Activated CD8-positive, alpha-beta memory T cell treated with anti-CD3 and anti-CD28 coated beads, Interleukin-2, amount 10 ng/mL, durations not matched to agents 7 days and 5 days (primary cell): ENCODE data around the gene SF3A1. TPM values are rescaled to one million over a fixed set of nuclear protein-coding genes. Genes with fewer than 3 reads are reported as not detected.

Experiments used
- ATAC-seq: fragments of 150-1000 bp; cut with Tn5 transposase; one replicate; pipeline ENCODE4 v1.10.0; 2021; ENCODE audit warnings: moderate library complexity
- CTCF ChIA-PET: fragments of 350-600 bp; sonication (Branson Sonifier 250); formaldehyde crosslinking; loops from one replicate; lab custom pipeline; 2021; ENCODE audit warnings: antibody characterized with exemption; lab: Charles Lee
- DNase-seq: peaks from one replicate; pipeline ENCODE4 v3.0.0-alpha.2; 2020
- H3K27ac Mint-ChIP-seq: one replicate; pipeline ENCODE4 v1.8.0; 2021; ENCODE audit warnings: mild to moderate bottlenecking, mixed read lengths
- H3K27me3 Mint-ChIP-seq: one replicate; pipeline ENCODE4 v1.8.0; 2021; ENCODE audit warnings: mixed read lengths
- H3K36me3 Mint-ChIP-seq: one replicate; pipeline ENCODE4 v1.8.0; 2021; ENCODE audit warnings: mild to moderate bottlenecking, mixed read lengths
- H3K4me1 Mint-ChIP-seq: one replicate; pipeline ENCODE4 v1.8.0; 2021; ENCODE audit warnings: mixed read lengths
- H3K4me3 Mint-ChIP-seq: one replicate; pipeline ENCODE4 v1.8.0; 2021; ENCODE audit warnings: mild to moderate bottlenecking, moderate library complexity, mixed read lengths
- H3K9me3 Mint-ChIP-seq: one replicate; pipeline ENCODE4 v1.8.0; 2022; ENCODE audit warnings: low read depth, mixed read lengths
- total RNA-seq, 2 experiments: library from RNA; stranded (reverse); gene quantifications; one replicate each; pipeline ENCODE4 v1.2.3, GENCODE V29; 2021

SF3A1 gene
- total RNA-seq, 2 experiments from 2014 or later: 214 to 267 TPM

DNA sequence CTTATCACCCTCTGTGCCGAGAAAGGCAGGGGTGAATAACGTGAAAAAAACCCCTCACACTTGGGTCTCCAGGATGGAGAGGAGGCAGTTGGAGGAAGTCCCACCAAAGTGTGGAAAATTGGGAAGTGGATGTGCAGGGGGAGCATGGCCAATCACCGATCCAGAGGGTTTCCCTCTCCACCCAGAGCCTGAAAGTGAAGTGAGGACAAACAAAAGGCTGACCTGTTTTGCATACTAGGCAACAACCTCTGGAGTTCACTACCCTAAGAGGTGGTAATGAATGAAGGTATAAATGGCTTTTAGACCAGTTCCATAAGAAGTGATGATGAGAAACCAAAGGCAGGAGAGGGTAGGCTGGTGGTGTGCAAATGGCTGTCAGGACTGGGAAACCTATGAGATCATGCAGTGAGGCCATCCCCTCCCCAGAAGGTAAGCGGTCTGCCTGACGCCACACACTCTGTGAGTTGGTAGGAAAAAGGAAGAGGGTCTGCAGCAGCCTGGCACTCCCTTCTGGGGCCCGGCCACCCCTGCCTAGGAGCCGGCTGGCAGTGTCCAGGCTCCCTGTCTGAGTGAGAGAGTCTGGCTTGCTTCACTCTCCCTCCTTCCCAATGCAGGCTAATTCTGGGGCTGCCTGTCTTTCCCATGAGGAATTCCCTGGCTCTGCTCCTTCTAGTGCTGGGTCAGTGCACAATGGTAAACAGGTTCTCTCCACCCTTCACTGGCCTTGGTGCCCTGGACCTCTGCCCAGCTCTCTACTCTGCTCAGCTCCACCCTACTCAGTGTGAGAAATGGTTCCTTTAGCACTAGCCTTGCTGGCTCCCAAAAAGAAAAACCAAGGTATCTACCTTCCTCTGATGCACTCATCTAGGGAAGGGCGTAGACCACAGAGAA lies 45.6 kb downstream of the SF3A1 start:
- peaks cover 95% of the 10 kb centered on the region for H3K4me1 Mint-ChIP-seq
- H3K36me3 Mint-ChIP-seq: peaks cover 15% of the 10 kb centered on the region
- DNase-seq (no peak), ATAC-seq (no peak)
- H3K27me3 Mint-ChIP-seq: no peaks in the 10 kb centered on the region
- H3K27ac Mint-ChIP-seq: peak overlapping the region; percentile 60
- no peaks in the 10 kb centered on the region for H3K9me3 Mint-ChIP-seq
- no peak overlapping the region for H3K4me3 Mint-ChIP-seq
- CTCF ChIA-PET: interaction anchor here (1.3 to 15.0 kb wide), 4 partner anchors 14 to 24 kb away, joined by 3 to 167 read pairs (median 20); partner anchors contain the start of genes CASTOR1 and TBC1D10A

DNA sequence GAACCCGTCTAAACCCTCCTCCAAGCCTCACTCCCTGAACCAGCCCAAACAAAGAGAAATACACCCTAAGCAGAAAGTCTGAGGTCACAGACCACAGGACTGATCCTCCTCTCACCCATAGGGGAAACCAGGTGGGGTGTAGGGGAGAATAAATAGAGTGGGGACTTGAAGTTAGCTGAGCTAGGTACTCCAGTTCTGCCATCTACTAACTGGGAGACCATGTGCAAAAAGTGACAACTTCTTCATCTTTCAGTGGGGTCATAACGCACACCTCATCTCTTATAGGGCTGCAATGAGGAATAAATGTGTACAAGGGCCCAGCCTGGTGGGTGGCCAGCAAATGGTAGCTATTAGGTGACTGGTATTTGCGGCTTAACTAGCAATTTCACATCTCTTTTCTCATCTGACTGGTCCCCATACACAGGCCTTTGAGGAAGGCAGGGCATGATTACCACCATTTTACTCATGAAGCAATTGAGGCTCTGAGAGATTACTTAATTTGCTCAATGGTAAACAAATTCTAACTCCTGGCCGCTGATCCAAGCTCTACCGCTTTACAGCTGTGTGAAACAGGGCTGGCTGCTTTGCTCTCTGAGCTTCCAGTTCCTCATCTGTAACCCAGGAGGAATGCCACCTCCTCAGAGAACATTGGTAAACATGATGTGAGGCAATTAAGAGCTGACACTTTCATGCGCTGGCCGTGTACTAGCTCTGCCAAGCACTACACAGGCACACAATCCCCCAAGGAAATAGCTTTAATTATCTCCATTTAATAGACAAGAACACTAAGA lies 46.5 kb downstream of the SF3A1 start:
- peaks cover 12% of the 10 kb centered on the region for H3K36me3 Mint-ChIP-seq
- no peaks in the 10 kb centered on the region for H3K27me3 Mint-ChIP-seq
- H3K4me3 Mint-ChIP-seq: no peak overlapping the region
- DNase-seq (no peak), ATAC-seq (peak; percentile 25)
- peaks cover 95% of the 10 kb centered on the region for H3K4me1 Mint-ChIP-seq
- H3K9me3 Mint-ChIP-seq: no peaks in the 10 kb centered on the region
- peak overlapping the region; percentile 88 for H3K27ac Mint-ChIP-seq
- CTCF ChIA-PET: interaction anchor here (1.0 to 15.0 kb wide), 4 partner anchors 14 to 25 kb away, joined by 3 to 167 read pairs (median 5); partner anchors contain the start of genes CASTOR1 and TBC1D10A

DNA sequence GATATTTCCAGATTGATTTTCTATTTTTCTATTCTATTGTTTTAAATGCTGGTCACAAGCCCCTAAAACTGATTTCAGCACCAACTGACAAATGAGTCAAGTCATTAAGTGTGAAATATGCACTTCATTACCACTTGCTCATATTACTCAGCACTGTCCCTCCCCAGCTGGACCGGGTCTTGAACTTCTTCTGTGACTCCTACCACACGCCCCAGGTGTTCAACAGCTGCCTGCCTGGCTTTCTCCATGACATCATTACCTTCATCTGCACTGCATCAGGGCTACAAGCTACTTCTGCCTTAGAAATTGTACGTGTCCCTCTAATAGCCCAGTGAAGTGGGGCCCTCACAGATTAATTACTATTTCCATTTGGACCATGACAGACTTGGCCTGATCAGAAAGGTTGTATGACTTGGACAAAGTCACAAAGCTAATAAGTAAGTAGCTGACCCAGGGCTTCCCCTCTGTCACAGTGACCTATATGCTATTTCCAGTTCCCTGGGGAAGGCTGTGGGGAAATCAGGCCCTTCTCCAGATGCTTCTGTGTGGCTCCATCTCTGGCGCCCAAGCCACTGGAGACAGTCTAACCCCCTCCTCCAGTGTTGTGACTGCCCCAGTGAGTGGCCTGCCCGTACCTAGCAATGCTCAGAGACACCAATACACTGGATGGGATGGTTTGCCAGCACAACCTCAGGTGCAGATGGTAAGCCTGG lies 48.0 kb downstream of the SF3A1 start:
- peaks cover 20% of the 10 kb centered on the region for H3K36me3 Mint-ChIP-seq
- H3K27ac Mint-ChIP-seq: peak overlapping the region; percentile 88
- peaks cover 95% of the 10 kb centered on the region for H3K4me1 Mint-ChIP-seq
- H3K9me3 Mint-ChIP-seq: no peaks in the 10 kb centered on the region
- no peak overlapping the region for H3K4me3 Mint-ChIP-seq
- ATAC-seq: no peak
- CTCF ChIA-PET: interaction anchor here (1.3 to 15.0 kb wide), 5 partner anchors 9 to 79 kb away, joined by 4 to 167 read pairs (median 4); partner anchors contain the start of genes CASTOR1, RNF215 and TBC1D10A
- DNase-seq: no peak
- no peaks in the 10 kb centered on the region for H3K27me3 Mint-ChIP-seq

DNA sequence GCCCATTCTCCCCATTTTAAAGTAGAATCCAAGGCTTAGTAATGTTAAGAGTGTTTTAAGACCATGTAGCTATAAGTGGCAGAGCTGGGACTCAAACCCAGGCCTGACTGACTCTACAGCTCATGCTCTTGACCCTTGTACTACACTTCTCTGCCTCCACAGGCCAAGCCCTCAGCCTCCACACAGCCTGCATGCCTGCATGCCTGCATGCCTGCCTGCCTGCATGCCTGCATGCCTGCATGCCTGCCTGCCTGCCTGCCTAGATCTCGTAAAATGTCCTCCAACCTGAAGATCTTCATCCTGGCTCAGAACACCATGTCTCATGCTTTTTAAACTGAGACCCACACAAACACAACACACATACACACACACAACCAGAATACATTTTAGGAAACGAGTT lies 48.6 kb downstream of the SF3A1 start:
- CTCF ChIA-PET: interaction anchor here (1.1 to 15.0 kb wide), 6 partner anchors 9 to 79 kb away, joined by 3 to 167 read pairs (median 4); partner anchors contain the start of genes CASTOR1 and RNF215
- Mint-ChIP-seq H3K27ac (peak overlapping the region; percentile 88), H3K36me3 (peaks cover 25% of the 10 kb centered on the region), H3K9me3 (no peaks in the 10 kb centered on the region), H3K4me3 (no peak overlapping the region), H3K4me1 (peaks cover 96% of the 10 kb centered on the region), H3K27me3 (no peaks in the 10 kb centered on the region)
- ATAC-seq: no peak
- no peak for DNase-seq

DNA sequence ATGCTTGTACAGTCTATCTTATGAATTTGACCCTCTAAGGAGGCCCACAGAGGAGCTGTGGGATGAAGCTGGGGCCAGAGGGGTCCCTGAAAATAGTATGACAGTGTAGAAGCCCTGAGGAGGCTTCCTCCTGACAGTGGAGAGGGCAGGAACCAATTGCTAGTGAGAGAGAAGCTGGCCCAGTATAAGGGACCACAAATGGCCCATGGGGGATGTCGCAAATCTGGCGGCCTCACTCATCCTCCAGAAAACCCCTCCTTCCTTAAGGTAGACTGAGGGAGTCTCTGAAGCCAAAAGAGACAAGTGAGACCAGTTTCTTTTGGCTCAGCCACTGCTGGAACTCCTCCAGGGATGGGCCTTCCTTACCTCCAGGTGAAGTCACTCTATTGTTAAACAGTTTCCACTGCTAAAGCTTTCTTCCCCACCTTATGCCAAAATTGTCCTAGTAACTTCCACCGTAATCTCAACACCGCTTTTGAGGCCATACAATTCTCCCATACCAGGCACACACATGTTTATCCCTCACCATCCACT lies 49.6 kb downstream of the SF3A1 start:
- H3K27ac Mint-ChIP-seq: peak overlapping the region; percentile 88
- peaks cover 96% of the 10 kb centered on the region for H3K4me1 Mint-ChIP-seq
- ATAC-seq: no peak
- H3K9me3 Mint-ChIP-seq: no peaks in the 10 kb centered on the region
- H3K4me3 Mint-ChIP-seq: peak overlapping the region; percentile 74
- peaks cover 25% of the 10 kb centered on the region for H3K36me3 Mint-ChIP-seq
- CTCF ChIA-PET: interaction anchor here (1.0 to 15.0 kb wide), 8 partner anchors 8 to 85 kb away, joined by 3 to 167 read pairs (median 3); partner anchors contain the start of gene CASTOR1
- DNase-seq: no peak
- no peaks in the 10 kb centered on the region for H3K27me3 Mint-ChIP-seq

DNA sequence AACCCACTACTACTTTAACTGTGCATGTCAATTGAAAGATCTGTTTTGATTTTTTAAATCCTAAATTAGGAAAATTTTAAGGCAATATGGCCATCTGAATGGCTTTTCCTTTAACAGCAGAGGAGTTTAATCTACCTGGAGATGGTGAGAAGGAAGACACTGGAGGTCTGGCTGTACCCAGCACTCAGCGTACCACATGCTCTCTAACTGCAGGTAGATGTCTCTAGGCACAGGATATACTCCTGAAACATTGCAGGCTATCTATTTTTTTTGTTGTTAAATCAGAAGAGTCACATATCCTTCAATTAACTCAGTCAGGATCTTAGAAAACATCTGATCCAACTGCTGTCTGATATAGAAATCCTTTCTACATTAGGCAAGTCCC lies 50.1 kb downstream of the SF3A1 start:
- no peaks in the 10 kb centered on the region for H3K9me3 Mint-ChIP-seq
- H3K27me3 Mint-ChIP-seq: no peaks in the 10 kb centered on the region
- H3K4me1 Mint-ChIP-seq: peaks cover 96% of the 10 kb centered on the region
- peaks cover 26% of the 10 kb centered on the region for H3K36me3 Mint-ChIP-seq
- DNase-seq: no peak
- peak overlapping the region; percentile 74 for H3K4me3 Mint-ChIP-seq
- peak overlapping the region; percentile 88 for H3K27ac Mint-ChIP-seq
- peak; percentile 27 for ATAC-seq
- CTCF ChIA-PET: interaction anchor here (0.8 to 15.0 kb wide), 8 partner anchors 8 to 85 kb away, joined by 3 to 167 read pairs (median 4); partner anchors contain the start of genes CASTOR1 and RNF215

DNA sequence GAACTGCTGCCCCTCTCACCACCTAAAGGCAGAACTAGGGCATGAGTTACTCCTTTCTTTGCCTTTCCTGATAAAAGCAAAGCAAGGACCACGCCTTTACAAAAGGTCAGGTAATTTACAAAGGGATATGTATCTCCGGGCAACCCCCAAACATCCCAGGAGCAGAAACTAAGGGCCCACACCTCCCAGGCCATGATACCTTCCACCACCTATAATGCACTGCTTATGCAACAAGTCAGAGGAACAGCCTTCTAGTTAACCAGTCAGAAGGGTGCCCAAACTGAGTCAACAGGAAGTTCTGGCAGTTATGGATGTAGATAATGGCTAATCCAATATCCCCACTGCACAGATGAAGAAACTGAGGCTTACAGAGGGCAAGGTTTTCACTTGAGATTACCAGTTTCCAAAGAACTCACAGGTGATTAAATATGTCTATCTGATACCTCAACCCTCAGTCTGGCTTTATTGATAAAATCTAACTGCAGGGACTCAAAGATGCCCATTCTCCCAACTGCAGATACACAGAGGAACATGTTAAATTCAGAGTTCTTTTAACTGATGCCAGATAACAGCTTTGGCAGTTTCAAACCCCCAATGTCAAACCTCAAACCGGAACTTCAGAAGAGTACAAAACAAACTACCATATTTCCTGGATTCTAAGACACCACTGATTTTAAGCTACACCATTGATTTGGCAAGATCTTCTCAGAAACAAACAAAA lies 50.6 kb downstream of the SF3A1 start:
- ATAC-seq (peak; percentile 61), DNase-seq (peak; percentile 67)
- Mint-ChIP-seq H3K4me1 (peaks cover 97% of the 10 kb centered on the region), H3K27me3 (no peaks in the 10 kb centered on the region), H3K27ac (peak overlapping the region; percentile 88), H3K4me3 (peak overlapping the region; percentile 74), H3K9me3 (no peaks in the 10 kb centered on the region), H3K36me3 (peaks cover 31% of the 10 kb centered on the region)
- CTCF ChIA-PET: interaction anchor here (0.8 to 15.0 kb wide), 7 partner anchors 9 to 86 kb away, joined by 3 to 167 read pairs (median 4); partner anchors contain the start of genes CASTOR1 and RNF215

DNA sequence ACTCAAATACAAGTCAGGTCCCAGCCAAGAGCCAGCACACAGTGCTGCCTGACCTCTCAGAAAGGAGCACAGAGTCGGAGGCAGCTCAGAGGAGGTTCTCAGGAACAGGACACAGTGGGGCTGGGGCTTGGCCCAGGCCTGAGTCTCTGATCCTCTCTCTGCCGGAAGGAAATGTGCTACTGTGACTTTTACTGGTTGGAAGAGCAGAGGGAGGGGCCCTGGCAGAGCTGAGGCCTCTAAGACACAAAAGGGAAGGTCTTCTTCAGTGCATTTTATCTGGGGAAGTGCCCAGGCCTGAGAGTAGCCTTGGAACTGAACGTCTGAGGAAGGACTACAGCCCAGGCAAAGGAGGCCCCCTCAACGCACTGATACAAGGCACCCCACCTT lies 51.2 kb downstream of the SF3A1 start:
- Mint-ChIP-seq H3K27ac (peak overlapping the region; percentile 88), H3K36me3 (peaks cover 36% of the 10 kb centered on the region), H3K27me3 (no peaks in the 10 kb centered on the region), H3K9me3 (no peaks in the 10 kb centered on the region), H3K4me1 (peaks cover 96% of the 10 kb centered on the region), H3K4me3 (peak overlapping the region; percentile 74)
- peak; percentile 84 for ATAC-seq
- peak; percentile 83 for DNase-seq
- CTCF ChIA-PET: interaction anchor here (1.1 to 15.0 kb wide), 3 partner anchors 9 to 85 kb away, joined by 3 to 167 read pairs (median 4); partner anchors contain the start of gene CASTOR1

DNA sequence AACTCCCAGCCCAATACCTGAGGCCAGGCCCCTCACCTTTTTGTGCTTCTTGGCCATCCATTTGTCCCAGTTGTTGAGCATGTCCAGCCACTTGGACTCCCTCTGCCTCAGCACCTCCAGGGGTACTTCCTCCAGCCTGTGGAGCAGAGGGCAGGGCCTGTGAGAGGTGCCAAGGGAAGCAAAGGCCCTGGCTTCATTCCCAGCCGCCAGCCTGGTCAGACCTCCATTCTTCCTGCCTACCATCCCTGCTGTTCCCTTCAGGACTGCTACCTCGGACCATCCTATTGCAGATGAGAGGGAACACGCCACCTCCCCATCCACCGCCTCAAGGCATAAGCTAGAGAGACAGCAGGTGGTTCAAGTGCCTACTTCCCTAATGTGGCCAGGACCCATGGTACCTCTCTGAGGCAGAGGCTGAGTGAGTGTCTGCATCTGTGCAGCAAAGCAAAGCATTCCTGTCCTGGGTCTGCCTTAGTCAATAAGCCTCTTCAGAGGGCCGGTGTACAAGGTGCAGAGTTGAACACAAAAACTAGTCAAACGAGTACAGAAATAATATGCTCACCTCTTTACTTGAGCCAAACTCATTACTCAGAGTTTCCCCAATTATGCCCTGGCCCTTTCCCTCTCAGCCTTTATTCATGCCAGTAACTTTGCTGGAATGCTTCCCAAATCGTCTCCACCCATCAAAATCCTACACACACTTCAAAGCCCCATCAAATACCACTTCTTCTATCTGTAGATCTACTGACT lies 52.0 kb downstream of the SF3A1 start:
- Mint-ChIP-seq H3K4me3 (peak overlapping the region; percentile 74), H3K27ac (peak overlapping the region; percentile 88), H3K36me3 (peaks cover 36% of the 10 kb centered on the region), H3K4me1 (peaks cover 87% of the 10 kb centered on the region), H3K9me3 (no peaks in the 10 kb centered on the region), H3K27me3 (no peaks in the 10 kb centered on the region)
- CTCF ChIA-PET: interaction anchor here (0.8 to 15.0 kb wide), 4 partner anchors 10 to 86 kb away, joined by 3 to 167 read pairs (median 3); partner anchors contain the start of gene CASTOR1
- ATAC-seq: no peak
- no peak for DNase-seq

DNA sequence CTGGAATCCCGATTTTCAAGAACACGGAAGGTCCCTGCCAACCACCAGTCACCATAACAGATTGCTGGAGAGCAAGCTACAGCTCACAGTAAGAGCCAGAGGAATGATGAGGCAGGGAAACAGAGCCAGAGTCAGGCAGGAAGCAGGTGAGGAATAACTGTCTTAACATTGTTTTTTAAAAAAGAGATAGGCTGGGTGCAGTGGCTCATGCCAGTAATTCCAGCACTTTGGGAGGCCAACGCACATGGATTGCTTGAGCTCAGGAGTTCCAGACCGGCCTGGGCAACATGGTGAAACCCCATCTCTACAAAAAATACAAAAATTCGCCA lies 53.9 kb downstream of the SF3A1 start:
- Mint-ChIP-seq H3K4me3 (peak overlapping the region; percentile 8), H3K4me1 (peaks cover 71% of the 10 kb centered on the region), H3K27ac (peak overlapping the region; percentile 88), H3K36me3 (peaks cover 37% of the 10 kb centered on the region), H3K27me3 (no peaks in the 10 kb centered on the region), H3K9me3 (no peaks in the 10 kb centered on the region)
- CTCF ChIA-PET: interaction anchor here (0.5 to 15.0 kb wide), 7 partner anchors 9 to 88 kb away, joined by 3 to 167 read pairs (median 4); partner anchors contain the start of genes CASTOR1 and RNF215
- ATAC-seq: no peak
- no peak for DNase-seq
